WTC11 (cell line): ENCODE measurements around the gene CAMTA1.

ENCODE experiments used
- ATF1 ChIP-seq: sonication (generic); formaldehyde crosslinking; IDR thresholded peaks from 2 replicates; pipeline ENCODE4 v1.8.1; 2023; ENCODE audit warnings: mild to moderate bottlenecking, moderate library complexity, missing genetic modification reagents
- CTCF ChIP-seq: fragments of 200-600 bp; IDR thresholded peaks from 2 replicates; pipeline ENCODE4 v1.8.0; 2022; ENCODE audit warnings: antibody characterized with exemption
- NFYB ChIP-seq: sonication (generic); formaldehyde crosslinking; conservative IDR thresholded peaks from 2 replicates; pipeline ENCODE4 v1.8.0; 2022; ENCODE audit warnings: low read depth, missing genetic modification reagents
- ZNF281 ChIP-seq: sonication (generic); formaldehyde crosslinking; IDR thresholded peaks from 2 replicates; pipeline ENCODE4 v1.8.0; 2023; ENCODE audit warnings: mild to moderate bottlenecking, missing genetic modification reagents
- TF ChIP-seq, protein P1 (sequence below): sonication (generic); formaldehyde crosslinking; IDR thresholded peaks from 2 replicates; pipeline ENCODE4 v1.8.1; 2023; ENCODE audit warnings: mild to moderate bottlenecking, missing genetic modification reagents

GRCh38 chr1:7373876-7374562 lies 588.8 kb downstream of the CAMTA1 start:
- TF ChIP-seq CTCF: no peak
- TF ChIP-seq ZNF281 (CRISPR knock-in tag): no peak
- no peak for TF ChIP-seq NFYB
- TF ChIP-seq, protein P1, sequence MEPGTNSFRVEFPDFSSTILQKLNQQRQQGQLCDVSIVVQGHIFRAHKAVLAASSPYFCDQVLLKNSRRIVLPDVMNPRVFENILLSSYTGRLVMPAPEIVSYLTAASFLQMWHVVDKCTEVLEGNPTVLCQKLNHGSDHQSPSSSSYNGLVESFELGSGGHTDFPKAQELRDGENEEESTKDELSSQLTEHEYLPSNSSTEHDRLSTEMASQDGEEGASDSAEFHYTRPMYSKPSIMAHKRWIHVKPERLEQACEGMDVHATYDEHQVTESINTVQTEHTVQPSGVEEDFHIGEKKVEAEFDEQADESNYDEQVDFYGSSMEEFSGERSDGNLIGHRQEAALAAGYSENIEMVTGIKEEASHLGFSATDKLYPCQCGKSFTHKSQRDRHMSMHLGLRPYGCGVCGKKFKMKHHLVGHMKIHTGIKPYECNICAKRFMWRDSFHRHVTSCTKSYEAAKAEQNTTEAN (CRISPR knock-in tag): no peak
- TF ChIP-seq ATF1: no peak
